ENCODE measurements around the gene STYXL1.
"Not testable (repeated sequence)": the region's sequence is repeated elsewhere in the genome, so short reads cannot be mapped to it uniquely, and the experiment has no call there.

STYXL1 gene

GRCh38 chr7:76047811-76048667, at the start of gene STYXL1, which contains the start of gene MDH2:
TSS of gene STYXL1 (minus strand) at chr7:76048000. CDS start at chr7:76030523, 17,477 bp downstream.
TSS of gene MDH2 (plus strand) at chr7:76048106. CDS start at chr7:76048161, 55 bp downstream.
- H2AFZ ChIP-seq (ENCODE audit: low read depth) = peak within 1 kb of the TSS; percentile 62
- H3K27me3 ChIP-seq (ENCODE audit: insufficient read depth, low read depth) = no peaks in the 10 kb centered on the region
- H3K4me2 ChIP-seq = peak within 1 kb of the TSS; percentile 97
- peaks cover 26% of the 10 kb centered on the region for H3K4me1 ChIP-seq (ENCODE audit: low read depth, poor library complexity, severe bottlenecking)
- H4K20me1 ChIP-seq (ENCODE audit: insufficient read depth) = 0 out of 2 replicates have a peak, but pooled peaks cover 5% of the 10 kb centered on the region
- H3K9ac ChIP-seq = peak within 1 kb of the TSS; percentile 96
- H3K27ac ChIP-seq = peak within 1 kb of the TSS; percentile 85
- H3K4me3 ChIP-seq (IDR thresholded peaks at IDR 0.05; ENCODE audit: insufficient read depth, low read depth, low read length) = peak within 1 kb of the TSS; percentile 38
- H3K79me2 ChIP-seq (ENCODE audit: insufficient read depth, low read depth) = peaks cover 82% of the 10 kb centered on the region
- TF ChIP-seq CTCF (conservative IDR thresholded peaks at IDR 0.05; ENCODE audit: low read depth, low read length) = no peak
- H3K36me3 ChIP-seq (ENCODE audit: insufficient read depth) = no peaks in the 10 kb centered on the region; the same call in 1 of the 2 replicates

- H3K4me1 ChIP-seq (ENCODE audit: low read depth, poor library complexity, severe bottlenecking) = no peaks in the 10 kb centered on the region
- no peak overlapping the region for H2AFZ ChIP-seq (ENCODE audit: low read depth)
- H3K36me3 ChIP-seq (ENCODE audit: insufficient read depth) = no peaks in the 10 kb centered on the region
- no peaks in the 10 kb centered on the region for H3K27me3 ChIP-seq (ENCODE audit: insufficient read depth, low read depth)
- H3K4me3 ChIP-seq (IDR thresholded peaks at IDR 0.05; ENCODE audit: insufficient read depth, low read depth, low read length) = no peak overlapping the region
- no peaks in the 10 kb centered on the region for H3K79me2 ChIP-seq (ENCODE audit: insufficient read depth, low read depth)
- TF ChIP-seq CTCF (conservative IDR thresholded peaks at IDR 0.05; ENCODE audit: low read depth, low read length) = no peak
- no peaks in the 10 kb centered on the region for H4K20me1 ChIP-seq (ENCODE audit: insufficient read depth)
- no peak overlapping the region for H3K9ac ChIP-seq
- no peak overlapping the region for H3K27ac ChIP-seq
- no peak overlapping the region for H3K4me2 ChIP-seq
These were observed 48.1 kb upstream of the STYXL1 start for GRCh38 chr7:76095908-76096307.

DNA sequence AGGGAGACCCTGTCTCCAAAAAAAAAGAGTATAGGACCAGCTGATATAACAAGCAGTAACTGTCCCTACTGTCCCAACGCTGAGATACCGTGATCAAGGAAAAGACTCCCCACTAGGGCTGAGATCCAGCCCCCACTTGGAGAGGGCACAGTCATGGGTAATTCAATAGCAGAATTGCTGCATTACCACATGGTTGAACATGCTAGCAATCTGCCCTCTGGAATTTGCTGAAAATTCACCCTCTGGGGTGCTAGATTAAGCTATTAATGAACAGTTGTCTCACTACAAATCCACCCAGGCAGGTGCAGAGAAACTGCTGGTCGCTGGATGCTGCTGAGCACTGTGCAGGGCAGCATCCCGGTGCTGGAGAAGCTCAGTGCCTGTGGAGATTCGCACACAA, 46.5 kb upstream of the STYXL1 start:
- H4K20me1 ChIP-seq (ENCODE audit: insufficient read depth); H3K27ac ChIP-seq; H3K4me1 ChIP-seq (ENCODE audit: low read depth, poor library complexity, severe bottlenecking); H3K4me3 ChIP-seq (IDR thresholded peaks at IDR 0.05; ENCODE audit: insufficient read depth, low read depth, low read length); H2AFZ ChIP-seq (ENCODE audit: low read depth); H3K27me3 ChIP-seq (ENCODE audit: insufficient read depth, low read depth); H3K4me2 ChIP-seq; H3K79me2 ChIP-seq (ENCODE audit: insufficient read depth, low read depth); H3K36me3 ChIP-seq (ENCODE audit: insufficient read depth); H3K9ac ChIP-seq: not testable (repeated sequence)

- H3K27ac ChIP-seq; H3K36me3 ChIP-seq (ENCODE audit: insufficient read depth); H3K9ac ChIP-seq; H2AFZ ChIP-seq (ENCODE audit: low read depth); H3K27me3 ChIP-seq (ENCODE audit: insufficient read depth, low read depth); H3K4me3 ChIP-seq (IDR thresholded peaks at IDR 0.05; ENCODE audit: insufficient read depth, low read depth, low read length); H3K4me1 ChIP-seq (ENCODE audit: low read depth, poor library complexity, severe bottlenecking); H4K20me1 ChIP-seq (ENCODE audit: insufficient read depth); H3K4me2 ChIP-seq; H3K79me2 ChIP-seq (ENCODE audit: insufficient read depth, low read depth): not testable (repeated sequence)
These were observed 45.7 kb upstream of the STYXL1 start for GRCh38 chr7:76093531-76093930.

- Histone ChIP-seq H3K27me3 (ENCODE audit: insufficient read depth, low read depth) (no peaks in the 10 kb centered on the region), H3K27ac (no peak overlapping the region), H4K20me1 (ENCODE audit: insufficient read depth) (no peaks in the 10 kb centered on the region), H3K79me2 (ENCODE audit: insufficient read depth, low read depth) (no peaks in the 10 kb centered on the region), H3K4me2 (no peak overlapping the region), H3K4me1 (ENCODE audit: low read depth, poor library complexity, severe bottlenecking) (no peaks in the 10 kb centered on the region), H3K36me3 (ENCODE audit: insufficient read depth) (no peaks in the 10 kb centered on the region), H3K4me3 (IDR thresholded peaks at IDR 0.05; ENCODE audit: insufficient read depth, low read depth, low read length) (no peak overlapping the region), H3K9ac (no peak overlapping the region), H2AFZ (ENCODE audit: low read depth) (no peak overlapping the region)
- TF ChIP-seq CTCF (conservative IDR thresholded peaks at IDR 0.05; ENCODE audit: low read depth, low read length) = no peak
These were observed 43.7 kb upstream of the STYXL1 start for GRCh38 chr7:76091506-76091905.

Data from KMS-11 (cell line).